ENCODE data around the gene WDR31. TPM values are rescaled to one million over a fixed set of nuclear protein-coding genes. Genes with fewer than 3 reads are reported as not detected.

Gene WDR31
- polyA plus RNA-seq, 3 donors = 1.1 to 1.5 (median 1.3) TPM

DNA sequence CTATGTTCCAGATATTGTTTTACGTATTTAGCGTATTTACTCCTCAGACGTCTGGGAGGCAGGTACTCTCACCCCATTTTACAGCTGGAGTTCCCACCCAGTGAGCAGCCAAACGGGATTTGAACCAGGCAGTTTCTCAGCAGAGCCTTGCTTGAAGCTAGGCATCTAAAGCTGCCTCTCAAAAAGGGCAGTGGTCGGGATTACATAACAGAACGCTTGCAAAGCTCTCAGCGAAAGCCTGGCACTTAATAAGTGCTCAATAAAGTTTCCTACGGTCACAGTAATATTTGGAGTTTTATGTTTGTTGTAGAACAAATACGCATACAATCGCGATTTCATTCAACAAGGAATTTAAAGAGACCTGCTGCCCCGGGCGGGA is 9.0 kb upstream of the WDR31 start:
- WGBS, 3 donors = 11 to 27% (median 25%) methylated on average over 13 of the region's 13 CpGs
- no peak overlapping the region for H3K27ac ChIP-seq (ENCODE audit: low read depth, low read length)

DNA sequence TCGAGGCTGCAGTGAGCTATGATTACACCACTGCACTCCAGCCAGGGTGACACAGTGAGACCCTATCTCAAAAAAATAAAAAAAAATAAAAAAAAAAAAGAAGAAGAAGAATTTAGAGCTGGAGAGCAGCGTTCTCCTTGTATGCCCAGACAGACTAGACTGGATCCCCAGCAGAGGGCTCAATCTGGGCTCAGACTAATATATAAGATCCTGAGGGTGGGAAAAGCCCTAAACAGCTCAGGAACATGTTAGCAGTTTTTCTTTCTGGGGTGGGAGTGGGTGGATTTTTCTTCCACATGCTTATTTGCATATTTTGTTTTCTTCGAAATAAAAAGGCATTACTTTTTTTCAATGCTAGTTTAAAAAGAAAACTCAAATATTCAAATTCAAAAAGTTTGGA is 8.4 kb upstream of the WDR31 start:
- 83 to 89% (median 87%) methylated on average over 3 of the region's 3 CpGs for WGBS, 3 donors
- no peak overlapping the region for H3K27ac ChIP-seq (ENCODE audit: low read depth, low read length)

DNA sequence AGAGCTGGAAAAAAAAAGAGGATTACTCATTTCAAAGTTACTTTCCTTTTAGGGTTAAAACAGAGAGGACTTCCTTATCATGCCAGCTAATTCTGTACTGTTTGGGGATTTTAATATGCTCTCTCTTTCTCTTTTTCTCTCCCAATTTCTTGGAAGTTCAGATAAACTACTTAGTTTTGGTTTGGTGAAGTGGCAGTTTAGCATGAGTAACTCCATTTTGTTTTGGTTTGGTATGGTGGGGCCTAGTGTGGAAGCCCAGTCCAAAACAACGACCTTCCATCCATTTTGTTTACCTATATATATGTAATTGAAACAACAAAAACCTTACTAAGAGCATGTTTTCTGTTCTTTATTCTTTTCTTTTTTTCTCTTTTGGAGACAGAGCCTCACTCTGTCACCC is 5.6 kb upstream of the WDR31 start:
- WGBS, 3 donors = 0 to 47% (median 35%) methylated on average over 1 of the region's 1 CpG
- no peak overlapping the region for H3K27ac ChIP-seq (ENCODE audit: low read depth, low read length)

DNA sequence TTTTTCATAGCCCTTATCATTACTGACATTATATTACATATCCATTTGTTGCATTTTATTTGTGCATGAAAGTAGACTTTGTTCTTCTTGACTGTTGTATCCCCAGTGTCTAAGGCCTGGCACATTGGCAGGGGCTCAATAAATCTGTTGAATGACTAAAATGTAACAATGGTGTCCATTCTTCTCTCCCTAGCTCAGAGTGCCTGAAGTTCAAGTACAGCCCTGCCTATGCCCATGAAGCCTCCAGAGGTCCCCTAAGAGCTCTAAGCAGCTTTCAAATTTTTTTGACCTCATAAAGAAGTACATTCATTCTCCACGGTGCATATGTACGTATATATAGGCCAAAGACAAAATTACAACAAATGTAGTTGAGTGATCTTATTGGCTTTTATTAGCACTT is 5.1 kb upstream of the WDR31 start:
- no peak overlapping the region for H3K27ac ChIP-seq (ENCODE audit: low read depth, low read length)
- 63 to 87% (median 71%) methylated on average over 2 of the region's 2 CpGs for WGBS, 3 donors

DNA sequence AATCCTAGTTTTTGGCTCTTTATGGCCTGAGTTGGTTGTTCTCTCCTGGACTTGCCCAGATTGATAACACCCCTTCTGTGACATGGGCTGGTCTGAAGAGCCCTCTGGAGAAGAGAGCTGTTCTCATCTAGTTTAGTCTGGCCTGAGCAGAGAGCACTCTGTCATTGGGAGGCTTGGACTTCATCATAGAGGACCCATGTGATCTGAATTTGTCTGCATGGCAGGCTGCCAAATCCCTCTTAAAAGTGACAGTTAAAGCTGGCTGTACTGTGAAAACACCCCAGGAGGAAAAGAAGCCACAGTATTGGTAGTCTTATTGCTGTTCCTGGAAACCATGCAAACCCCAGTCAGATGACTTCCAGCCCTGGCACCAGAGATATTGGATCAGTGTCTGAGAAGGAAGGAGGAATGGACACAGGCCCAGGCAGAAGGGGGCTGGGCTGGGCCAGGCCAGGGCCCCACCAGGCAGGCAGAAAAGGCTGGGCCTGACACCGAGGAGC is 3.7 kb upstream of the WDR31 start:
- WGBS, 3 donors = 31 to 63% (median 48%) methylated on average over 1 of the region's 1 CpG
- H3K27ac ChIP-seq (ENCODE audit: low read depth, low read length) = no peak overlapping the region

DNA sequence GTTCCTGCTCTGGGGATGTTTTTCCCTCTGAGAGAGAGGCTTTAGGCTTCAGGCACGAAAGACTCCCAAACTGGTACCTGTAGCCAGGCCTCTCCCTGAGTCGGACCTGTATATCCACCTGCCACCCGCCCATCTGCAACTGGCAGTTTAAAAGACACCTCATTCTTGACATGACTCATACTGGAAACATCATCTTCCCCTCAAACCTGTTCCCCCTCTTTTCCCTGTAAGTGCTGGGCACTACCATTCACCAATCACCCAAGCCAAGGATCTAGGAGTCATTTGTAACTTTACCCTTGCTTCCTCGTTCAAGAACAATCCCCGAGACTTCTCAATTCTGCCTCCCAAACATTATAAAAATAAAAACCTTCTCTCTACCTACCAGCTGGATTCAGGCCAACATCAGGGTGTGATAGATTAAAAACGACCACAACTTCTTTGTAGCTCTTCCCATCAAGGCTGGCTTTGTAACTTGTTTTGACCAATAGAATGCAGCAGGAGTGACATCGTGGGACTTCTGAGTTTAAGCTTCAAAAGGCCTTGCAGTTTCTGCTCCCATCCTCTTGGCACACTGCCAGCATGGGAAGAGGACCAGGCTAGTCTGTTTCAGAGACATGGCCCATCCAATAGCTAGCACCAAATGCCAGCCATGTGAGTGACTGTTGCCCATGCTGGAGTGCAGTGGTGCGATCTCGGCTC is 1.8 kb upstream of the WDR31 start:
- WGBS, 3 donors = 68 to 77% (median 69%) methylated on average over 9 of the region's 9 CpGs
- no peak overlapping the region for H3K27ac ChIP-seq (ENCODE audit: low read depth, low read length)

DNA sequence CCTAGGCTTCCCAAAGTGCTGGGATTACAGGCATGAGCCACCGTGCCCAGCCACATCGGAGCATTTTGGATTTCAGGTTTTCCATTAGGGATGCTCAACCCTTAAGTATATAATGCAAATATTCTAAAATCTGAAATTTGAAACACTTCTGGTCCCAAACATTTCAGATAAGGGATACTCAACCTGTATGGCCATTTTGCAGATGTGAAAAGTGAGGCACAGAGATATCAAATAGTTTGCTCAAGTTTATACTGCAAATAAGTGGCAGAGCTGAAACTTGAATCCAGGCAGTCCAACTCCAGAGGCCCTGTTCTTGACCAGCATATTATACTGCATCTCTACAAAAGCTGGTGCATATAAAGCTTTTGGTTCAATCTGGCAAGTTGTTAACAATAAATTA is 2.4 kb downstream of the WDR31 start:
- WGBS, 3 donors = 95 to 100% (median 96%) methylated on average over 2 of the region's 2 CpGs
- no peak overlapping the region for H3K27ac ChIP-seq (ENCODE audit: low read depth, low read length)

DNA sequence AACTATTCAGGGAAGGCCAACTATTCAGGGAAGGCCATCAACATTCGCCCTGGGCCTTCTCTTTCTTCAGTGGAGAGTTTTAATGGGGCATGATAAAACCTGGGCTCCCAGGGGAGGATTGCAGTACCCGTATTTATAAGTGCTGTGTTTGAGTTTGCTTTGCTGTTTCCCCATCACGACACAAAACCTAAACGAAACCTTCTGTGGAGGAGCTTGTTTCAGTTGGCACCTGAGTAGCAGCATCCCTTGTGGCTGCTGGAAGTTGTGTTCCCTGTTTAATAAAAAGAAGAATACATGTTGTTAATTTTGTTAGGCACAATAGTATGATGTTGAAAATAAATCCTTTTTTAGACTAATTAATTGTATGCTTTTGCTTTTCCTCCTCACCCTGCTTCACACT is 8.3 kb downstream of the WDR31 start:
- H3K27ac ChIP-seq (ENCODE audit: low read depth, low read length) = no peak overlapping the region
- 71 to 79% (median 79%) methylated on average over 4 of the region's 4 CpGs for WGBS, 3 donors

DNA sequence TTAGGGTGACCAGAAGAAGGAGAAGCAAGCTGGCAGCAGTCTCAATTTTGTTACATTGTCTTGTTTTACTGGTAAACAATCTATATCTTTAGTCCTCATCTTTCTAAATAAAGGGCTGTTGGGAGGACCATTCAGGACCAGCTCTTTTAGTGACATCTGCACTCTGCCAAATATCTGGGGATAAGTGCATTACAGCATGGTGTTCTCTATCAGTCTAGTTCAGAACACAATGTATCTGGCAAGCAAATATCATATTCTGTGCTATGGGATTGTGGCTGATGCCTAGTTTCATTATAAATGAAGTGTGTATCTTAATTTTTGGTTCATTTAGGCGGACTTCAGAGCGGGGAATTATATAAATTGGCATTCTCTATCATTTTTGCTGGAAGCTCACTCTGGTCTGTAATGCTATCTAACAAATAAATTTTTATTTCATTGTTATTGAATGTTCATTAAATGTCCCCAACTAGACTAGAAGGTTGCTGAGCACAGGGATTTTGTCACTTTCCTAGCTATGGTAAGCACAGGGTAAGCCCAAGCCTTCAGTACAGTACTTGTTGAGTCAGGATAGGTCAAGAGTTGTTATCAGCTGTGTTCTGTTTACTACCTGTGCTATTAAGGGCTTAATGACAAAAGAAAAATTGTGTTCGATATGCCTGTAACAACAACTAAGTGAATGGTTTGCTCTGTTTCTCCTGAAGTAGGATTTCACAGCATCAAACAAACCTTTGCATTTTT is 11.9 kb downstream of the WDR31 start:
- 94 to 96% (median 96%) methylated on average over 3 of the region's 3 CpGs for WGBS, 3 donors
- H3K27ac ChIP-seq (ENCODE audit: low read depth, low read length) = no peak overlapping the region

DNA sequence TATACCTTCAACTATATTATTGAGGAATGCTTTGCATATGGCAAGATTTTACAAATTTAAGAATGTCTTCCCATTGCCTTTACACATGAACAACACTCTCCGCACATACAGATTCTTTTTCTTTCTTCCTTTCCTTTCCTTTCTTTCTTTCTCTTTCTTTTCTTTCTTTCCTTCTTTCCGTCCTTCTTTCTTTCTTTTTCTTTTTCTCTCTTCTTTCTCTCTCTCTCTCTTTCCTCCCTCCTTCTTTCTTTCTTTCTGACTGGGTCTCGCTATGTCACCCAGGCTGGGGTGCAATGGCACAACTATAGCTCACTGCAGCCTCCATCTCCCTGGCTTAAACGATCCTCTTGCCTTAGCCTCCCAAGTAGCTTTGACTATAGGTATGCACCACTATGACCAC is 13.8 kb downstream of the WDR31 start:
- no peak overlapping the region for H3K27ac ChIP-seq (ENCODE audit: low read depth, low read length)
- WGBS, 3 donors = 95 to 96% (median 96%) methylated on average over 4 of the region's 4 CpGs

DNA sequence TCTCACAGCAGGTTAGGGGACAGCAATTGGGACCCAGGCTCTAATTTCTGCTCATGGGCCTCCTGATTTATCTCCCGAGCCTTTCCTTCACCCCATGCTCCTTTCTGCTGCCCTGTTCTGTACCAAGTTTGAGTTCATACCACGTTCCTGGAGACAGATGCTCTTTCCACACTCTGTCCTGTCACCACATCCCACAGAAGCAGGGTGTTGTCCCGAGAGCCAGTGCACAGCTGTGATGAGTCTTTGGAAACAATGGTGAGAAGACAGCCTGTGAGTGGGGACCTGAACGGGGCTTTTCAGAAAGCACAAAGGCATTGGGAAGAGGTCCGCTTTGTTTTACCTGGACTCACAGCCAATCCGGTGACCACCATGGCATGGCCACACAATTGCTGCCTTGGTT is 17.4 kb downstream of the WDR31 start:
- no peak overlapping the region for H3K27ac ChIP-seq (ENCODE audit: low read depth, low read length)
- WGBS, 3 donors = 79 to 86% (median 83%) methylated on average over 6 of the region's 6 CpGs

DNA sequence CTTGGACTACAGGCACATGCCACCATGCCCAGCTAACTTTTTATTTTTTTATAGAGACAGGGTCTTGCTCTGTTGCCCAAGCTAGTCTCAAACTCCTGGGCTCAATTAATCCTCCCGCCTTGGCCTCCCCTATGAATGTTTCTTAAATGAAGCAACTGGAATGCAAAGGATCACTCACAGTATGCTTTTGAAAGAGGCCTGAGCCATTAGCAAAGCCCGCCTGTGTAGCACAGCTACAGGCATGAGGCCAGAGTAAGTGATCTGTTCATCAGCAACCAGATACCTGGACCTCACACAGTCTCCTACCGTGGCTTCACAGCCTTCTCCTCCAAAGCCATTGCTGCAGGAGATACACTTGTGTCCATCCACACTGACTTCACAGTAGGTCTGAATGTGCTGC is 20.0 kb downstream of the WDR31 start:
- H3K27ac ChIP-seq (ENCODE audit: low read depth, low read length) = no peak overlapping the region
- 91 to 95% (median 93%) methylated on average over 3 of the region's 3 CpGs for WGBS, 3 donors

DNA sequence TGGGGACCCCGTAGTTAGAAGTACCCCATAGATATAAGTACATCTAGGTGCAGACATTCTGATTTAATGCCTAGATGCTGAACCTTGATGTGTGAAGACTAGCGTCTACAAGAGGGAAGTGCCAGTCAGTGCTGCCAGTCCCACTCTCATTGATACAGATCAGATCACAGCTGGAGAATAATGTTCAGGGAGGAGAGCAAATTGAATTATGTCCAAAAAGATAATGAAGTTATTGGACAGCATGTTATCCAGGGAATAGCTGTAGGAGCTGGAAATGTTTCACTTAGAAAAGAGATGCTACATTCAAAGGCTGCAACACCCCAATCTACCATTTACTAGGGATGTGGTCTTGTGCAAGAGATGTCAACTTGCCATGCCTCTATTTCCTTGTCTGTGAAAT is 21.0 kb downstream of the WDR31 start:
- 92 to 97% (median 94%) methylated on average over 2 of the region's 2 CpGs for WGBS, 3 donors

DNA sequence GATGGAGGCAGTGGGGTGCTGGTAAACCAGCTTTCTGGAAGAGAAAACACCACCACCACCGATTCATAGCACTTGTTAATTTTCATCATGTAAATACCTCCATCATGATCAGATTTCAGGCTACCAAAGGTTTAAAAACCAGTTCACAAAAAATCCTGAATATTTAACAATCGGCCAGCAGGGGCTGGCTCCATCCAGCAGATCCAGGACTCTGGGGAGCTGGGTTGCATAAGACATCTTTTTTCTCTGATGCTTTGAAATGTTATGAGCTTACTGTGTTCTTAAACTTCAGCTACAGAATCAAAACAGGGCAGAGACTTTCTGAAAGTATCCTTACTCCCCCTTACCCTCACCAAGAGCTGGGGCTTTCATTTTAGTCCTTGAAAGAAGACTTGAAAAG is 22.3 kb downstream of the WDR31 start:
- WGBS, 3 donors = 55 to 71% (median 64%) methylated on average over 2 of the region's 2 CpGs

More for the DNA sequence above, 21.0 kb downstream of the WDR31 start:
- H3K27ac ChIP-seq (ENCODE audit: low read depth, low read length) = no peak overlapping the region

DNA sequence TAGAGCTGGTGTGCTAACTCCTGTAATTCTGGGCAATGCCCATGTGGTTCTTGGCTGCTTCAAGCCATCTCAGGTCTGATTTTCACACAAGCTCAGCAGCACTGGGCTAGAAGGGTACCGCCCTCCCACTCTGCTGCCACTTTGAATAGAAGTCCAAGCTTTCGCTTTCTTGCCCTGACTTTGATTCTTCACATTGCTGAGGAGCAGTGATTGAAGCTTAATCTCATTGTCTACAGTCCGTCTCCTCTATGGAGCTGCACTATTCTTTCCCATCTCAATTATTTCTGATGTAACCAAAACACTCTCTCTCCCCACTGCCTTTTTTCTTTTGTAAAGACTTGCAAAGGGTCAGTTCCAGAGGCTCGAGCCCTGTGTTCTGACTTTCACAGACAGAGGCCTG is 24.0 kb downstream of the WDR31 start:
- WGBS, 3 donors = 93 to 95% (median 94%) methylated on average over 4 of the region's 4 CpGs
- H3K27ac ChIP-seq (ENCODE audit: low read depth, low read length) = no peak overlapping the region

More for the DNA sequence above, 22.3 kb downstream of the WDR31 start:
- no peak overlapping the region for H3K27ac ChIP-seq (ENCODE audit: low read depth, low read length)

DNA sequence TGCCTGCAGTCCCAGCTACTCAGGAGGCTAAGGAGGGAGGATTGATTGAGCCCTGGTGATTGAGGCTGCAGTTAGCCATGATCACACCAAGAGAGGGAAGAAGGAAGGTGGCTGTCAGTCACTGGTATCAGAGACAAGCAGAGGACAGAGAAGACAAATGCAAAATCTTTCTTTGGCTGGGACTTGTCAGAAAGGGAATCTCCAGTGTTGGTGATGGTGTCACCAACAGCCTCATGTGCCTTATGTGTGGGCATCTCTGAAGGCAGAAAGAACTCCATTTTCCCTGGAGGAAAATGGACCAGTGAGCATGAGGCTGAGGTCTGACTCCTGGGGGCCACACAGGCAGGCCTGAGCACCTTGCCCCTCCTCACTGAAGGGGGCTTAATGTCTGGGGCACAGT is 24.8 kb downstream of the WDR31 start:
- H3K27ac ChIP-seq (ENCODE audit: low read depth, low read length) = no peak overlapping the region

DNA sequence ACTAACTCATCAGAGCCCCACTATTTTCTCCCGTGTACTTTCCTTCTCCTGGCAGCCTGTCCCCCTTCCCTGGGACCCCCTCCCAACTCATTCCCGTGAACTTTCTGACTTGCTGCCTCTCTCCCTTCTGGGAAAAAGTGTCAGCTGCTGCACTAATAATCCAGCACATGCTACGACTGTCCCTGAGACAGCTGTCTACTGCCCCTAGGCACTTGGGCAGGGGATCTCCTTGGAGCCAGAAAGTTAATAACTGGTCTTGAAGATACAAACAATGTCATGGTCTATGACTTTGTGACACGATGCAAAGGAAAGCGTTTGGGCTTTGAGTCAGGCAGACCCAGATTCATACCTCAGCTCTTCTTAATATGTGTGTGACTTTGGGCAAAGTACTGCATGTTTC is 26.8 kb downstream of the WDR31 start:
- WGBS, 3 donors = 40 to 90% (median 86%) methylated on average over 5 of the region's 5 CpGs
- no peak overlapping the region for H3K27ac ChIP-seq (ENCODE audit: low read depth, low read length)

DNA sequence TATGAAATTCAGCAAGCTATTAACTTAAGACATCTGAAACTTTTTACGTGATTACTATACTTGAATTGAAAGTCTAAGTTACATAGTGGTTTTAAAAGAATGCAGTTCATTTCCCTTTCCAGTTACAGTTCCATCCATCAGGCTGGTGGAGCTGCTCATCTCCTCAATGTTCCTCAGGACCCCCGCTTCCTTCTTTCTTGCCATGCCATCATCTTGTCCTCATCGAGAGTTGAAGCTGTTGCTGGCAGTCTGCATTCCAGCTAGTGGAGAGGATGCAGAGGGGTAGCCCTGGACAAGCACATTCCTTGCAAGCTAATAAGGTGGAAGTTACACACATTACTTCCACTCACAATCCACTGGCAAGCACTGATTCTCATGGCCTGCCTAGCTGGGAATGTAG is 28.1 kb downstream of the WDR31 start:
- H3K27ac ChIP-seq (ENCODE audit: low read depth, low read length) = no peak overlapping the region
- WGBS, 3 donors = 83 to 89% (median 87%) methylated on average over 3 of the region's 3 CpGs

DNA sequence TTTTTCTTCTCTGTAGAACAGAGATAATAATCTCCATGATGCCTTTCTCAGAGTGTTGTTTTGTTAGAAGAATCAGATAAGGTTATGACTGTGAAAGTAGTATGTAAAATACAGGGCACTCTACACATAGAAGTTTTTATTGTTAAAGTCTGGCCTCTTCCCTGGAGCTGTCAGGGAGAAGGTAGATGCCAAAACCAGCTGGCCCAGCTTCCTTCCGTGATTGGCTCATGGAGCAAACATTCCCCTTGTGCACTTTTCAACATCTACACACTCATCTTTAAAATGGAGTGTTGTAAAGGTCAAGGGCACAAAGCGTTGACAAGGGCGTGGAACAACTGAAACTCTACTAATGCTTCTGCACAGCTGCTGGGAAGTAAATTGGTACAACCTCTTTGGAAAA is 29.5 kb downstream of the WDR31 start:
- H3K27ac ChIP-seq (ENCODE audit: low read depth, low read length) = no peak overlapping the region
- WGBS, 3 donors = 35 to 61% (median 56%) methylated on average over 3 of the region's 3 CpGs

DNA sequence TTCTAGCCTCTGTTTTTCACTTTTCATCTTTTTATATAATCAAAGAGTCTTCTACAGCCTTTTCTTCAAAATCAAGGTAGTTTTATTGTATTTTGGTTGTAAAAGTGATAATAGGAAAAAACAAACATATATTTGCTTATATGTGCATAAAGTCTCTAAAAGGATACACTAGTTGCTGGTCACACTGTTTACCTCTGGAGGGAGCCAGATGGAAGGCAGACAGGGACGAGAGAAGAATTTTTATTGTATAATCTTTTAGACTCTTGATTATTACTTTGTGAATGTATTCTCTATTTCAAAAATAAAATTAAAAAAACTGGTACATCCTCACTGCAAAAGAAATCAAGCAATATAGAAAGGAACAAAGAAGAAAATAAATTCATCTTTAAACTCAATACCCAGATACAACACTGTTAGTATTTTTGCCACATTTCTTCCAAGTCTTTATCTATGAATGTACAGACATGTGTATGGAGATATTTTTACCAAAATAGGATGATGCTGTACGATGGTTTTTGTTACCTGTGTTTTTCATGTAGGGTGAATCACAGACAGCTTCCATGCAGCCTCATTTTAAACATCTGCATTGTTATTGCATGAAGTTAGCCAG is 30.8 kb downstream of the WDR31 start:
- 8 to 9% (median 8%) methylated on average over 2 of the region's 2 CpGs for WGBS, 3 donors
- H3K27ac ChIP-seq (ENCODE audit: low read depth, low read length) = no peak overlapping the region

Measured in adipose tissue (tissue), 3 donors.